Neuronal stem cell (in vitro differentiated cells): ENCODE results near the gene GLDC.
"Not testable (repeated sequence)": the region's sequence is repeated elsewhere in the genome, so short reads cannot be mapped to it uniquely, and the experiment has no call there.

Experiments
- DNase-seq: peaks from one replicate; pipeline ENCODE4 v3.0.0-alpha.2; 2013; ENCODE audit warnings: low spot score
- H2AFZ ChIP-seq: one replicate; pipeline ENCODE4 v1.6.1; 2013; ENCODE audit warnings: mild to moderate bottlenecking, low read length, inconsistent platforms
- H2AK5ac ChIP-seq: 2 replicates; pipeline ENCODE4 v1.6.1; 2013; ENCODE audit warnings: low read depth, mild to moderate bottlenecking, inconsistent platforms, low read length, moderate library complexity, mixed read lengths
- H2BK120ac ChIP-seq: 2 replicates; pipeline ENCODE4 v1.6.1; 2013; ENCODE audit warnings: low read depth, mild to moderate bottlenecking, inconsistent platforms, low read length, moderate library complexity, mixed read lengths
- H2BK12ac ChIP-seq: one replicate; pipeline ENCODE4 v1.6.1; 2013; ENCODE audit warnings: low read length, inconsistent platforms
- H2BK15ac ChIP-seq: 2 replicates; pipeline ENCODE4 v1.6.1; 2013; ENCODE audit warnings: mild to moderate bottlenecking, low read length, inconsistent platforms, mixed read lengths
- H2BK5ac ChIP-seq: one replicate; pipeline ENCODE4 v1.6.1; 2013; ENCODE audit warnings: inconsistent platforms, mild to moderate bottlenecking, low read length, moderate library complexity
- H3K14ac ChIP-seq: one replicate; pipeline ENCODE4 v1.6.1; 2013; ENCODE audit warnings: low read length, inconsistent platforms
- H3K18ac ChIP-seq: 2 replicates; pipeline ENCODE4 v1.6.1; 2013; ENCODE audit warnings: low read length, inconsistent platforms
- H3K23ac ChIP-seq: 2 replicates; pipeline ENCODE4 v1.6.1; 2013; ENCODE audit warnings: low read depth, mild to moderate bottlenecking, mixed read lengths, low read length, inconsistent platforms; ENCODE audit not compliant: poor library complexity
- H3K27ac ChIP-seq: replicated peaks from 3 replicates; pipeline ENCODE4 v1.5.1; 2013; ENCODE audit warnings: low read length, inconsistent platforms
- H3K27me3 ChIP-seq, 3 experiments: 2 replicates each; pipeline ENCODE4 v1.6.1; 2013; ENCODE audit warnings: low read length in 3 of 3, mild to moderate bottlenecking in 2 of 3, inconsistent platforms in 1 of 3, low read depth in 1 of 3, mixed read lengths in 1 of 3, moderate library complexity in 1 of 3; ENCODE audit not compliant: control insufficient read depth in 3 of 3, insufficient read depth in 3 of 3
- H3K36me3 ChIP-seq, 2 donors: replicated peaks in 1 of 2; 2 replicates each; pipeline ENCODE4 v1.6.1; 2013; ENCODE audit warnings: low read length in 2 of 2; ENCODE audit not compliant: control insufficient read depth in 2 of 2, insufficient read depth in 2 of 2
- H3K4ac ChIP-seq: 2 replicates; pipeline ENCODE4 v1.6.1; 2013; ENCODE audit warnings: inconsistent platforms, mild to moderate bottlenecking, low read length, moderate library complexity
- H3K4me1 ChIP-seq, 2 donors: 1 replicate in 1 of 2; 2 replicates in 1 of 2; pipeline ENCODE4 v1.6.1; 2013; ENCODE audit warnings: low read length in 2 of 2, low read depth in 1 of 2; ENCODE audit not compliant: control insufficient read depth in 2 of 2, insufficient read depth in 1 of 2
- H3K4me2 ChIP-seq: one replicate; pipeline ENCODE4 v1.6.1; 2013; ENCODE audit warnings: mild to moderate bottlenecking, low read length, inconsistent platforms; ENCODE audit not compliant: insufficient read depth, poor library complexity, severe bottlenecking
- H3K4me3 ChIP-seq, 2 donors: 2 replicates each; pipeline ENCODE4 v1.5.1; 2013; ENCODE audit warnings: low read length in 2 of 2, mild to moderate bottlenecking in 2 of 2, inconsistent platforms in 1 of 2, moderate library complexity in 1 of 2
- H3K79me1 ChIP-seq: one replicate; pipeline ENCODE4 v1.6.1; 2013; ENCODE audit warnings: low read depth, mild to moderate bottlenecking, inconsistent platforms, low read length, moderate library complexity
- H3K9ac ChIP-seq: one replicate; pipeline ENCODE4 v1.6.1; 2013; ENCODE audit warnings: mild to moderate bottlenecking, low read depth, low read length, inconsistent platforms; ENCODE audit not compliant: poor library complexity
- H3K9me3 ChIP-seq, 2 donors: replicated peaks in 1 of 2; 2 replicates each; pipeline versions ENCODE3 to v1.6.1; 2013; ENCODE audit warnings: low read length in 2 of 2, mild to moderate bottlenecking in 2 of 2, inconsistent platforms in 1 of 2, low read depth in 1 of 2, mixed read lengths in 1 of 2, moderate library complexity in 1 of 2; ENCODE audit not compliant: control insufficient read depth in 2 of 2, insufficient read depth in 1 of 2
- H4K8ac ChIP-seq: one replicate; pipeline ENCODE4 v1.6.1; 2013; ENCODE audit warnings: low read depth, mild to moderate bottlenecking, inconsistent platforms, low read length, moderate library complexity
- H4K91ac ChIP-seq: one replicate; pipeline ENCODE4 v1.6.1; 2013; ENCODE audit warnings: low read length, low read depth, mild to moderate bottlenecking, inconsistent platforms; ENCODE audit not compliant: poor library complexity
- WGBS, 2 donors: extraction: QIAGEN DNeasy Blood & Tissue Kit; methylation state at CpG; one replicate each; pipeline ENCODE4 v1.1.7; 2013; ENCODE audit warnings: missing lambda C conversion rate in 2 of 2, mixed read lengths in 1 of 2; ENCODE audit not compliant: insufficient read length in 2 of 2, insufficient replicate concordance in 1 of 2; ENCODE audit errors: extremely low coverage in 2 of 2; 5-methylcytosine and 5-hydroxymethylcytosine counted together

The GLDC gene

GRCh38 chr9:6655036-6655435 is 9.5 kb upstream of the GLDC start:
- H2BK5ac ChIP-seq: no peak overlapping the region
- H3K4ac ChIP-seq: no peak overlapping the region
- H2AK5ac ChIP-seq: no peak overlapping the region
- no peaks in the 10 kb centered on the region for H3K4me1 ChIP-seq
- H3K18ac ChIP-seq: no peak overlapping the region
- WGBS, 2 donors: no CpG with 5 or more reads among the region's 7 CpGs
- no peak overlapping the region for H3K14ac ChIP-seq
- no peak overlapping the region for H3K27ac ChIP-seq
- no peak overlapping the region for H2AFZ ChIP-seq
- H3K36me3 ChIP-seq: no peaks in the 10 kb centered on the region
- no peak overlapping the region for H4K8ac ChIP-seq
- no peak overlapping the region for H3K4me2 ChIP-seq
- no peak overlapping the region for H3K9ac ChIP-seq
- no peak overlapping the region for H2BK120ac ChIP-seq
- H3K4me3 ChIP-seq: no peak overlapping the region
- H3K79me1 ChIP-seq: no peaks in the 10 kb centered on the region
- H3K9me3 ChIP-seq: no peaks in the 10 kb centered on the region
- H3K27me3 ChIP-seq: no peaks in the 10 kb centered on the region
- no peak for DNase-seq
- H2BK12ac ChIP-seq: no peak overlapping the region
- no peak overlapping the region for H2BK15ac ChIP-seq
- H3K23ac ChIP-seq: no peak overlapping the region
- H4K91ac ChIP-seq: no peak overlapping the region

- Histone ChIP-seq H3K4me3 (peak overlapping the region; percentile 70 to 98), H3K4ac (no peak overlapping the region), H3K4me2 (peak overlapping the region; percentile 87), H3K14ac (no peak overlapping the region), H3K27ac (no peak overlapping the region), H2BK12ac (no peak overlapping the region), H3K9me3 (no peaks in the 10 kb centered on the region), H3K36me3 (peaks cover 2 to 23% of the 10 kb centered on the region in 2 donors), H2BK15ac (no peak overlapping the region), H2AFZ (peak overlapping the region; percentile 92), H2AK5ac (no peak overlapping the region), H3K4me1 (peaks cover 2 to 5% of the 10 kb centered on the region in 2 donors), H2BK120ac (no peak overlapping the region), H4K8ac (no peak overlapping the region), H3K18ac (no peak overlapping the region), H2BK5ac (no peak overlapping the region), H3K9ac (no peak overlapping the region), H3K79me1 (peaks cover under 1% of the 10 kb centered on the region), H3K27me3 (no peaks in the 10 kb centered on the region), H4K91ac (no peak overlapping the region), H3K23ac (no peak overlapping the region)
- no CpG with 5 or more reads among the region's 12 CpGs for WGBS, 2 donors
- no peak for DNase-seq
These were observed 736 bp upstream of the GLDC start for GRCh38 chr9:6646293-6646636.

GRCh38 chr9:6645105-6645354 is 499 bp downstream of the GLDC start:
- Histone ChIP-seq H3K4me3 (peak overlapping the region; percentile 88 to 98), H3K23ac (peak overlapping the region; percentile 31), H3K4me2 (peak overlapping the region; percentile 87), H3K27ac (peak overlapping the region; percentile 51), H3K14ac (peak overlapping the region; percentile 11), H3K36me3 (peaks cover 4 to 35% of the 10 kb centered on the region in 2 donors), H3K4me1 (peaks cover 10 to 12% of the 10 kb centered on the region in 2 donors), H2AFZ (peak overlapping the region; percentile 92), H3K18ac (peak overlapping the region; percentile 98), H3K9ac (peak overlapping the region; percentile 97)
- H3K9me3 ChIP-seq, H4K91ac ChIP-seq, H3K79me1 ChIP-seq, DNase-seq, H2BK120ac ChIP-seq, H4K8ac ChIP-seq, H2BK15ac ChIP-seq, H2BK5ac ChIP-seq, H3K27me3 ChIP-seq, H2BK12ac ChIP-seq, H2AK5ac ChIP-seq, H3K4ac ChIP-seq: not testable (repeated sequence)
- no CpG with 5 or more reads among the region's 24 CpGs for WGBS, 2 donors

GRCh38 chr9:6644346-6645104 is 1.0 kb downstream of the GLDC start:
- no peak overlapping the region for H2BK15ac ChIP-seq
- peak overlapping the region; percentile 31 for H3K23ac ChIP-seq
- peaks cover 4% of the 10 kb centered on the region for H3K79me1 ChIP-seq
- no peak overlapping the region for H2BK5ac ChIP-seq
- peak overlapping the region; percentile 88 to 98 for H3K4me3 ChIP-seq
- peak overlapping the region; percentile 92 for H2AFZ ChIP-seq
- no peak overlapping the region for H3K4ac ChIP-seq
- no peaks in the 10 kb centered on the region for H3K27me3 ChIP-seq
- no peaks in the 10 kb centered on the region for H3K9me3 ChIP-seq
- H4K91ac ChIP-seq: no peak overlapping the region
- no peak overlapping the region for H4K8ac ChIP-seq
- WGBS, 2 donors: no CpG with 5 or more reads among the region's 26 CpGs
- peak overlapping the region; percentile 97 for H3K9ac ChIP-seq
- peaks cover 10 to 12% of the 10 kb centered on the region in 2 donors for H3K4me1 ChIP-seq
- peak overlapping the region; percentile 51 for H3K27ac ChIP-seq
- H3K4me2 ChIP-seq: peak overlapping the region; percentile 87
- H3K36me3 ChIP-seq: peaks cover 4 to 40% of the 10 kb centered on the region in 2 donors
- H2BK12ac ChIP-seq: no peak overlapping the region
- no peak overlapping the region for H2AK5ac ChIP-seq
- no peak overlapping the region for H2BK120ac ChIP-seq
- peak overlapping the region; percentile 11 for H3K14ac ChIP-seq
- DNase-seq: no peak
- peak overlapping the region; percentile 98 for H3K18ac ChIP-seq
